GM18498 (cell line): ENCODE measurements around the gene MLXIP.

Experiments used
- ATAC-seq: cut with Tn5 transposase; IDR thresholded peaks from one replicate; pipeline ENCODE4 v1.9.1; 2021; ENCODE audit warnings: mild to moderate bottlenecking, moderate library complexity; ENCODE audit not compliant: unreplicated experiment

Gene MLXIP

GRCh38 chr12:122124370-122124769 is 45.8 kb downstream of the MLXIP start:
- ATAC-seq: no peak

DNA sequence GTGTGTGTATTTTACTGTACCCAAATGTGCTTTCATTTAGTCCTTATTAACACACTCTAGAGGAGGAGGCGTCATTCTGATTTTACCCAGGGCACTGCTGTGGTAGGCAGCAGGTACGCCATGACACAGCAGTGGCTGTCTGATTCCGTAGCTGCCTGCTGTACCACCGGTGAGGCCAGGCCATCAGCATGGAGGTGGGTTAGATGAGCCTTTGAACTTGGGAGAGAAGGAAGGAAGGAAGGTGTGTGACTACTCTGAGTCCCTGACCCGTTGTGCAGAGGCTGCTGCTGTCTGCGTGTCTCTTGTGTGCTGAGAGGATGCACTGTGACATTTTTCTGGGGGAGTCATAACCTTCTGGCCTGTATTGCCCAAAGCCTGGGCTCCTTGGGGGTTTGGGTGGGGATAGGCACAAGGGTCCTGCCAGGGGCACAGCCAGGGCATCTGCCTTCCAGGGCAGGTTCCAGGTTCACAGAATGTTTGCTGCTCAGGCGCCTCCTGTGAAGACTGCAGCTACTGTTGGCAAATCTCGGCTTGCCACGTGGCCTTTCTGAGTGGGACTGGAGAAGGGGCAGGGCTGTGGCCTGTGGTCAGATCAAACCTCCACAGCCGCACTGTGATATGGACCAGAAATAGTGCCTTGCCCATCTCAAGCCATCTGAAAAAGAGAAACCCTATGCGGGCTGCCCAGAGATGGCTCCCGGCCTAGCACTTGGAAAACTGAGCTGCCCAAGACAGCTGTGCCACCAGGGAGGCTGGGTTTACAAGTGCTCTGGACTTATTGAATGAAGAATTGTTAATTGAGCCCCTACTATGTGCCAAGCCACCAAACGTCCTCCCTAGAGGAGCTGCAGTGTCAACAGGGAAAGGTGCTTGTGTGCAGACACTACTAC is 47.1 kb downstream of the MLXIP start:
- no peak for ATAC-seq

GRCh38 chr12:122126342-122126635 is 47.7 kb downstream of the MLXIP start:
- ATAC-seq: no peak

GRCh38 chr12:122126713-122127597 is 48.4 kb downstream of the MLXIP start:
- ATAC-seq: no peak

- ATAC-seq: no peak
Observed at GRCh38 chr12:122127839-122128238, 49.3 kb downstream of the MLXIP start.

DNA sequence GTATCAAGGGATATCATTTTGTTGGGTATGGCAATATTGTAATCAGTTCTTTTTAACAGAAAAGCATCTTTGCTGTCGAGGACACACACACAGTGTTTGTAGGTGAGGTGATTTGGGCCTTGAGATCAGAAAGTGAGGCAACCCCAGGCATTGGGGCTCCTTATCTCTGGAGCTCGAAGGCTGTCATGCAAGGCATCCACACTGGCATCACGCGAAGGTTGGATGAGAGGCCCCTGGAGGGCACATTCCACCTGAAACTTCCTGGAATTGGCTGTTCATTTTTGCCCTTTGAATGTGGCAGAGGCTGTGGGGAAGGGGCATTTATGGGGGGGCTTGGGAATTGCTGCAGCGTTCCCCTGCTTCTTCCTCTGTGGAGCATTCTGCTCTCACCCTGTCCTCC is 49.9 kb downstream of the MLXIP start:
- no peak for ATAC-seq

DNA sequence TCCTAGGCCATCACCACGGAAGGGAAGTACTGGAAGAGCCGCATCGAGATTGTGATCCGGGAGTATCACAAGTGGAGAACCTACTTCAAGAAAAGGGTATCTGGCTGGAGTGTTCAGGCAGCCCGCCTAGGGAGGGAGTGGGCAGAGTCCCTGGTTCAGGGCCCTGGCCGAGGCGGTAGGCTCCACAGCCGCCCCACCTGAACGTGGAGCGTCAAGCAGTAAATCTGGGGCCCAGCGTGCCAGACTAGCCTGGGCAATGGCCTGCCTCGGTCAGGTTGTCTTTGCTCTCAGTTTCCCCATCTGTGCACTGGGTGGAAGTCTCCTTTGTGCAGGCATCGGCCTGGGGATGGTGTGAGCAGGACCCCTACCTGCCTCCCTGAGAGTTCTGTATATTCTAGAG is 50.6 kb downstream of the MLXIP start:
- ATAC-seq: no peak

DNA sequence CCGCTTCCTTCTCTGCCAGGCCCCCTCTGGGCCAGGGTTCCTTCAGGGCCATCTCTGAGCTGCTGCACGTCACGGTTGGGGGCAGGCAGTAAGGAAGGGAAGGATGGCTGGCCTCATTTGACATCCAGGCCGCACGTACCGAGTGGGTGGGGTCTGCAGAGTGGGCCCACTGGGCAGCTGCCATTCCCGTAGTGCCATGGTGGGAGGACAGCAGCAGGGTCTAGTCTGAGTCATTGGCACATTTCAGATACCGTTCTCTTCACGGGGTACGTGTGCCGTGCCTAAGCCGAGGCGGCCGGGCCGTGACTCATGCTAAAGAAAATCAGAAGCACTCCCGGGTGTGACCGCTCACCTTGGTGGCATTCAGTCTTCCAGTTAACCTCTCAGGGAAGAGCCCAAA is 51.6 kb downstream of the MLXIP start:
- no peak for ATAC-seq

- ATAC-seq: no peak
Observed at GRCh38 chr12:122133192-122133950, 54.8 kb downstream of the MLXIP start.

- no peak for ATAC-seq
Observed at GRCh38 chr12:122135437-122136031, 57.0 kb downstream of the MLXIP start.

GRCh38 chr12:122137229-122137628 is 58.7 kb downstream of the MLXIP start:
- no peak for ATAC-seq

DNA sequence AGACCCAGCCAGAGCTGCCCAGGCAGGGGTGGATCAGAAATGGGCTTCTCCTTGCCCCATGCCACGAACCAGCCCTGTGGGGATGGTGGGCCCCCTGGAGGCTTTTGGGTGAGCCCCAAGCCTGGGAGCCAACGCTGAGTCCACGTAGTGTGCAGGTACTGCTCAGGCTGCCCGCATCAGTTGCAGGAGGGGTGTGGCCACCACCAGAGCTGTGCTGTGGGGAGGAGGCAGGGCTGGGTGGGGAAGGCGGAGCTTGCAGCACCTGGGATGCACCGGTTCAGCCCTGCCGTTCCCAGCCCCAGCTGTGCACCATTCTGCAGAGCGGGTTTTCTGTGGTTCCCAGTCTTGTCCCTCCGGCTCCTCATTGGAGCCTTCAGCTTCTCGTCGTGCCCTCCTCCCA is 59.1 kb downstream of the MLXIP start:
- ATAC-seq: no peak

GRCh38 chr12:122138181-122138580 is 59.6 kb downstream of the MLXIP start:
- no peak for ATAC-seq

DNA sequence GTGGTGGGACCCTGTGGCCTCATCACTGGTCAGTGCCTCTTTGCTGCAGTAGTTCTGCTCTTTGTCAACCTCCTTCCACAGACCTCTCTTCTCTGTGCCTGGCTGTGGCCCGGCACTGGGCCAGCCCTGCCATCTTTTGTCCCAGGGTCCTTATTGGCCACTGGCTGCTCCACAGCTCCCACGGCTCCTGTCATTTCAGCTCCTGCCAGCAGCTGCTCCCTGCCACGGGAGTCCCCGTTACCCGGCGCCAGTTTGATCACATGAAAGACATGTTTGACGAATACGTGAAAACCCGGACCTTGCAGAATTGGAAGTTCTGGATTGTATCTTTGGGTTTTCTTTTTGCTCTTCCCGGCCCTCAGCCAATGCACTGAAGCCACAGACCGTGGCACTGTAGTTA is 60.1 kb downstream of the MLXIP start:
- ATAC-seq: no peak

GRCh38 chr12:122139266-122139665 is 60.7 kb downstream of the MLXIP start:
- no peak for ATAC-seq

GRCh38 chr12:122139941-122140340 is 61.4 kb downstream of the MLXIP start:
- no peak for ATAC-seq

GRCh38 chr12:122140467-122141257 is 62.1 kb downstream of the MLXIP start:
- no peak for ATAC-seq

DNA sequence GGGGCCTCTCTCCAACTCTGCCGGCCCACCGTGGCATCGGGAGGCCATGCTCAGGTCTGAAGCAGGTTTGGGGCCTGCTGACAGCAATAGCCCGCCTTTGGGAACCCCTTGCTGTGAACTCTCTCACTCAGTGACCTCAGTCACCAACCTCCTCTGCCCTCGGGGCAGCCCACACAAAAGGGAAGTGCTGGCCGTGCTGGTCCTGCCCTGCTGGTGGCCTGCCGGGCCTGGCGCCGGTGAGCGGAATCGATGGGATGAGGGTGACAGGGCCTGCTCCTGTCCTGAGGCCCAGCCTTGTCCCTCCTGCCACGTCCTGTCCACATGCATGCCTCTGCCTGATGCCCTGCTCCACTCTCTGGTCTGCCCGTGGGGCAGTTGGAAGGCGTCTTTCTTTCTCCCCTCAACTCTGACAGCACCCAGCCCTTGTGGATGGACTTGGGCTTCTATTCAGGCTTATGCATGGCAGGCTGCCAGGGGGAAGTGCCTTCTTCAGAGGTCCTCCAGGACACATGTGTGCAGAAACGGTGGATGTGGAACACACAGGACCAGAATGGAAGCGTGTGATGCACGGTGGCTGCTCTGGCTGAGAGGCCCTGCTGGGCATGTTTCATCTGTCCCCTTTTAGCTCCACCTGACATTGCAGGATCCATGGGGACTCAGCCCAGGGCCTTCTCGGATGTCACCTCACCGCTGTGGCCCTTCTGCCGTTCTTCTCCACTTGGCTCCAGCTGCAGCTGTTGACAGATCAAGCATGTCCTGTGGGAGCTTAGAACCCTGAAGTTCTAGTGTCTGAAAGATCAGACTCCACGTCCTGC is 63.6 kb downstream of the MLXIP start:
- no peak for ATAC-seq

GRCh38 chr12:122142857-122143256 is 64.3 kb downstream of the MLXIP start:
- no peak for ATAC-seq
